ENCODE data around the gene ITSN1.
A peak's percentile ranks its signal among the peaks of the same experiment; 100 is the strongest.

Gene ITSN1

GRCh38 chr21:33945652-33946270 lies 303.5 kb downstream of the ITSN1 start:
- TF ChIP-seq CTCF (IDR thresholded peaks at IDR 0.05; ENCODE audit: control insufficient read depth, extremely low read depth, insufficient read depth), result no peak
- no peak overlapping the region for H3K4me3 ChIP-seq (ENCODE audit: low read depth, low read length)
- no peak for DNase-seq (ENCODE audit: low read depth)

GRCh38 chr21:33947451-33948095 lies 305.3 kb downstream of the ITSN1 start:
- TF ChIP-seq CTCF (IDR thresholded peaks at IDR 0.05; ENCODE audit: control insufficient read depth, extremely low read depth, insufficient read depth), result no peak
- DNase-seq (ENCODE audit: low read depth), result peak; percentile 77
- no peak overlapping the region for H3K4me3 ChIP-seq (ENCODE audit: low read depth, low read length)

- DNase-seq (ENCODE audit: low read depth), result peak; percentile 13
- no peak overlapping the region for H3K4me3 ChIP-seq (ENCODE audit: low read depth, low read length)
- TF ChIP-seq CTCF (IDR thresholded peaks at IDR 0.05; ENCODE audit: control insufficient read depth, extremely low read depth, insufficient read depth), result no peak
Measured at GRCh38 chr21:33948096-33948950, 306.0 kb downstream of the ITSN1 start.

GRCh38 chr21:33948951-33949444 lies 306.7 kb downstream of the ITSN1 start:
- no peak for DNase-seq (ENCODE audit: low read depth)
- no peak for TF ChIP-seq CTCF (IDR thresholded peaks at IDR 0.05; ENCODE audit: control insufficient read depth, extremely low read depth, insufficient read depth)
- H3K4me3 ChIP-seq (ENCODE audit: low read depth, low read length), result no peak overlapping the region

All from LNCaP clone FGC (cell line).